ENCODE measurements around the gene CELF5.

The CELF5 gene

DNA sequence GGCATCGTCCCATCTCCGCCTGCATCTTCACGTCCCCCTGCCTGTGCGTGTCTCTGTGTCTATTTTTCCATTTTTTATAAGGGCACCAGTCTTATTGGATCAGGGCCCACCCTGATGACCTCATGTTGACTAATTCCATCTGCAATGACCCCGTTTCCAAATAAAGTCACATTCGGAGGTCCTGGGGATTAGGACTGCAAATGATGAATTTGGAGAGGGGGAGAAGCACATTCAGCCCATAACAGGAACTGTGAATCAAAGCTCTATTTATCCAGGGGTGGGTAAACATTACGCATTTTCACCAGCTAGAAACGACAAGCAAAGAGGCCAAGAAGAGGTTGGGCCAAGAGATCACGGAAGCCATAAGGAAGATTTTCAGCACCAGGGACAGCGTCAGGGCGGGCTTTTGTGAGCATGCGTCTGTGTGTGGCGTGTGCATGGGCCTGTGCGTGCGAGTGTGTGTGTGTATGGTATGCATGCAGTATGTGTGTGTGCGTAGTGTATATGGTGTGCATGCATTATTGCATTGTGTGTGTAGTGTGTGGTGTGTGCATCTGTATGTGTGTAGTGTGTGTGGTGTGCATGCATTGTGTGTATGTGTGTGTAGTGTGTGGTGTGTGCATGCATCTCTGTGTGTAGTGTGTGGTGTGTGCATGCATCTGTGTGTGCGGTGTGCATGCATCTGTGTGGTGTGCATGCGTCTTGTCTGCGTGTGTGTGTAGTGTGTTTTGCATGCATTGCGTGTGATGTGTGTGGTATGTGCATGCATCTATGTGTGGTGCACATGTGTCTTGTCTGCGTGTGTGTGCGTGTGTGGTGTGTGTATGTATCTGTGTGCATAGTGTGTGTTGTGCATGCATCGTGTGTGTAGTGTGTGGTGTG, 19.6 kb downstream of the CELF5 start:
- DNase-seq (ENCODE audit: low spot score), result peak; percentile 45

DNA sequence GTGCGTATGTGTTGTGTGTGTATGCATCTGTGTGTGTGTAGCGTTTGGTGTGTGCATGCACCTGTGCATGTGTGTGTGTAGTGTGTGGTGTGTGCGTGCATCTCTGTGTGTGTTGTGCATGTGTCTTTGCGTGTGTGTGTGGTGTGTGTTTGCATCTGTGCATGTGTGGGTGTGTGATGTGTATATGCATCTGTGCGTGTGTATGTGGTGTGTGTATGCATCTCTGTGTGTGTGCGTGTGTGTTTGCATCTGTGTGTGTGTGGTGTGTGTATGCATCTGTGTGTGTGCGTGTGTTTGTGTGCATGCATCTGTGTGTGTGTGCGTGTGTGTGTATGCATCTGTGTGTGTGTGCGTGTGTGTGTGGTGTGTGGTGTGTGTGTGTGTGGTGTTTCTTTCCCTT, 20.6 kb downstream of the CELF5 start:
- no peak for DNase-seq (ENCODE audit: low spot score)

DNA sequence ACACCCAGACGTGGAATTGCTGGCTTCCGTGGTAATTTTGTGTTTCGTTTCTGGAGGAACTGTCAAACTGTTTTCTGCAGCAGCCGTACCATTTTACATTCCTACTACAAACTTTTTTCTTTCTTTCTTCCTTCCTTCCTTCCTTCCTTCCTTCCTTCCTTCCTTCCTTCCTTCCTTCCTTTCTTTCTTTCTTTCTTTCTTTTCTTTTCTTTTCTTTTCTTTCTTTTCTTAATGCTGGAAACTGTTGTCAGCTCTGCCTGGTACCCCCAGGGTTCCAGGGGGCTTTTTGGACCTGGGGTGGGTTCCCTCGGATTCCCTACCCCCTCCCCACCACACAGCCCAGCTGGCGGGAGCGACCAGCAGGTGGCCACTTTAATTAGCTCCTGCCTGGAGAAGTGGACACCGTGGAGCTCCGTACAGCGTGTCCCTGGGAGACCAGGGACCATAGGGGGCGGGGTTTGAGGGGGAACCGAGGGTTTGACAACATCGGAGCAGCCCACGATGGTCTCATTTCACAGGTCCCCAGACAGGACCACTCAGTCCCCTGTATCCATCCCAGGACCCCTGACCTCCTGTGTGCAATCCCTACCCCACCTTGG, 24.4 kb downstream of the CELF5 start:
- DNase-seq (ENCODE audit: low spot score), result no peak

DNA sequence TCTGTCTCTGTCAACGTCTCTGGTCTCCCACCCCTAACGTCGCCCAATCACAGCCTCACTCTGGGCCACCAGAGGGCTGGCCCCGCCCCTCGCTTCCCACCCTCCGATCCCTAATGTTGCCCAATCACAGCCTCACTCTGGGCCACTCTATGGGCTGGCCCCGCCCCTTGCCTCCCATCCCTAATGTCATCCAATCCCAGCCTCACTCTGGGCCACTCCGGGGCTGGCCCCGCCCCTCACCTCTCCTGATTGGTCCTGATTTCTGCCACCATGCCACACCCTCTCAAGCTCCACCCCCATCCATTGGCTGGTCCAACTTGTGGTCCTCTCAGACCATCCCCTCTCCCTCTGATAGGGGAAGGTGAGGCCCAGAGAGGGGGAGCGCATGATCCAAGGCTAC, 24.9 kb downstream of the CELF5 start:
- peak; percentile 85 for DNase-seq (ENCODE audit: low spot score)

DNA sequence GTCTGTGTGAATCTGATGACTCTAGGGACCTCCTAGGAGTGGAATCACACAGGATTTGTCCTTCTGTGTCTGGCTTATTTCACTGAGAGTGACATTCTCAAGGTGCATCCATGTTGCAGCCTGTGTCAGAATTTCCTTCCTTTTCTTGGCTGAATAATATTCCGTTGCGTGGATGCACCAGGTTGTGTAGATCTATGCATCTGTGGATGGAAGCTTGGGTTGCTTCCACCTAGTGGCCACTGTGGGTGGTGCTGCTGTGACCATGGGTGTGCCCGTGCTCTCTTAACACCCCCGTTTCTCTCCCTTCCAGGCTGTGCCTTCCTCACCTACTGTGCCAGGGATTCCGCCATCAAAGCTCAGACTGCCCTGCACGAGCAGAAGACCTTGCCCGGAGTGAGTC, 26.2 kb downstream of the CELF5 start:
- DNase-seq (ENCODE audit: low spot score), result peak; percentile 61

DNA sequence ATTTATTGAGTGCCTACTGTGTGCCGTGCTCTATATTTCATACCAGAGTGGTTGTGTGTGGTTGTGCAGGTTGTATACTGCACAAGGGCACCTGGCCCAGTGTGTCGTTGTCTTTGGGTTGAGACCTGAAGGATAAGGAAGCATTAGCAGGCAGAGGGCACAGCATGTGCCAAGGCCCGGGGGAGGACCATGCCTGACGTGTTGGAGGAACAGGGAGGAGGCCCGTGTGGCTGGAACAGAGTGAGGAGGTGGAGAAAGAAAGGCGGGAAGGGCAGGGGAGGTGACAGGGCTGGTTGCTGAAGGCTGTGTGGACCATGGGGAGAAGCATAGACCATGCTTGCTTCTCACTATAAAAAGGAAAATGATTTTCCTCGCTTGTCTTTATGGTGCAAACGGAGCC, 26.8 kb downstream of the CELF5 start:
- no peak for DNase-seq (ENCODE audit: low spot score)

DNA sequence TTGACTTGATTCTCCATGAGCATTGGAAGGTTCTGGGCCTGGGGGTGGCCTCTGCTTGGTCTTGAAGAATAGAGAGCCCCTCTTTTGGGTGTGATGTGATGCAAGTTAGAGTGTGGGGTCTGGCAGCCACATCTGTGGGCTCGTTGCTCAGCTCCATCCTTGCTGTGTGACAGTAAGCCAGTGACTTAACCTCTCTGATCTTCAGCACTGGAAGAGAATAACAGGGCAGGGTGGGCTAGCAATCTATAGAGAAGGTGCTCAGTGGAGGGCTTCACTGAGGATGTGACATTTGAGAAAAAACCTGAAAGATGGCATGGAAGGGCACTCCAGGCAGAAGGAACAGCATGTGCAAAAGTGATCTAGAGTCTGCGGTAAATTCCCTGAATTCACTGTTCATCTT, 28.2 kb downstream of the CELF5 start:
- DNase-seq (ENCODE audit: low spot score), result no peak

DNA sequence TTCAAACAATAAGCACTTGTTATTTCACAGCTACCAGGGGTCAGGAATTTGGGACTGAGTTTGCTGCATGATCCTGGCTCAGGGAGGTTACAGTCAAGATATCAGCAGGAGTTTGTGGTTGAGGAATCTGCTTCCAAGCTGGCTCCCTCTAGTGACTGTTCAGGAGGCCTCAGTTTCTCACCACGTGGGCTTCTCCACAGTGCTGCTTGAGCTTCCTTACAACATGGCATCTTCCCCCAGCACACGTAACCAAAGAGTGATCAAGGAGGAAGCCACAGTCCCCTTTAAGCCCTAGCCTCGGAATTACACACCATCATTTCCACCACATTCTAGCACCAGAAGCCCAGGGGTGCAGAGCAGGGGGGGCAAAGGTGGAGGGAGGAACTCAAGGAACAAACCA, 28.8 kb downstream of the CELF5 start:
- peak; percentile 43 for DNase-seq (ENCODE audit: low spot score)

DNA sequence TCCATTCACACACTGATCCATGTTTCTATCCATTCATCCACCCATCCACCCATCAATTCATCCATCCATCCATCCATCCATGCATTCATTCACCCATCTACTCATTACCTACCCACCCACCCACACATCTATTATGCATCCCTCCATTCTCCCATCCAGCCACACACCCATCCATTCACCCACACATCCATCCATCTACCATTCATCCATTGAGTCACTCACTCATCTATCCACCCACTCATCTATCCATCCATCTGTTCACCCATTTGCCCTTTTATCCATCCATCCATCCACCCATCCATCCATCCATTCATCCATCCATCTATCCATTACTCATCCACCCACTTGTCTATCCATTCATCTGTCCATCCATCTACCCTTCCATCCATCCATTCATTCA, 30.1 kb downstream of the CELF5 start:
- no peak for DNase-seq (ENCODE audit: low spot score)

DNA sequence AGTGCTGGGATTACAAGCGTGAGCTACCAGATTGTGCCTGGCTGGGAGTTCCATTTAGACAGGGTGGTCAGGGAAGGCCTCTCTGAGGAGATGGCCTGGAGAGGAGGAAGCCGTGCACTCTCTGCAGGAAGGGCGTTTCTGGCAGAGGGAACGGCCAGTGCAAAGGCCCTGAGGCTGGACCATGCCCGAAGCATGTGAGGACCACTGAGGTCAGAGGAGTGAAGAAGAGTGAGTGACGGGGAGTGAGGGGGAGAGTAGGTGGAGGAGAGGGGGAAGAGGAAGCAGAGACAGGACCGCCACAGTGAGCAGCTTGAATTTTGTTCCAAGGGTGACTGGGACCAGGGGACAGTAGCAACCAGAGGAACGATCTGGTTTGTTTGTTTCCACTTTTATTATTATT, 32.6 kb downstream of the CELF5 start:
- no peak for DNase-seq (ENCODE audit: low spot score)

DNA sequence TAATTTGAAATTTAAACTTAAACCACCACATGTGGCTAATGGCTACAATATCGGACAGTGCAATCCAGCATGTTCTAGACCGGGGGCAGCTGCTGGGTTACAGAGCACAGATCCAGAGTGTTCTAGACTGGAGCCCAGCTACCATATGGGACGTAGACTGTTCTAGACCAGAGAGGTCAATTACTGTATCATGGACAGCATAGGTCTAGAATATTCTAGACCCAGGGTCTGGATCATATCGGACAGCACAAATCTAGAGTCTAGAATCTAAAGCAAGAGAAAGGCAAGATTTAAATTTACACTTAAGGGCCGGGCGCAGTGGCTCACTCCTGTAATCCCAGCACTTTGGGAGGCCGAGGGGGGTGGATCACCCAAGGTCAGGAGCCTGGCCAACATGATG, 37.9 kb downstream of the CELF5 start:
- DNase-seq (ENCODE audit: low spot score), result no peak

DNA sequence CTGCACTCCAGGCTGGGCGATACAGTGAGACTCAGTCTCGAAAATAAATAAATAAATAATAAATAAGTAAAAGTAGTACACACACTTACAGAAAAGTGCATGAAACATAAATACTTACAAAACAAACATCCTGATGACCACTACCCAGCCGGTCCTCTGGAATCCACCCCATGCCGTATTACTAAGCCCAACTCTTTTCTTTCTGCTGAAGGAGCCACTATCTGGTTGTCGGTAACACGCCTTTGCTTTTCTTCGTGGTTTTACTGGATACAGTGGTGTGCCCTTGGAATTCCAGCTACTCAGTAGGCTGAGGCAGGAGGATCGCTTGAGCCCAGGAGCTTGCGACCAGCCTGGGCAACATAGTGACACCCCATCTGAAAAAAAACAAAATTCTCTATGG, 39.4 kb downstream of the CELF5 start:
- DNase-seq (ENCODE audit: low spot score), result no peak

DNA sequence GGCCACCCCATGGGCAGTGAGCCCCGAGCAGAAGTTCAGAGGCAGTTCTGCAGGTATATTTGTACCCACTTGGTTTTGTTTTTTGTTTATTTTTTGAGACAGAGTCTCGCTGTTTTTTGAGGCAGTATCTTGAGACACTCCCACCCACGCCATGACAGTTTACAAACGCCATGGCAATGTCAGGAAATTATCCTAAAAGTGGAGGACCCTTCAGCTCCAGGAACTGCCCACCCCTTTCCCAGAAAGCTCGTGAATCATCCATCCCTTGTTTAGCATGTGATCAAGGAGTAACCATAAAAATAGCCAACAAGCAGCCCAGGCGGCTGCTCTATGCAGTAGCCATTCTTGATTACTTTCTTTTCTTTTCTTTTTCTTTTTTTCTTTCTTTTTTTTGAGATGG, 41.0 kb downstream of the CELF5 start:
- DNase-seq (ENCODE audit: low spot score), result no peak

DNA sequence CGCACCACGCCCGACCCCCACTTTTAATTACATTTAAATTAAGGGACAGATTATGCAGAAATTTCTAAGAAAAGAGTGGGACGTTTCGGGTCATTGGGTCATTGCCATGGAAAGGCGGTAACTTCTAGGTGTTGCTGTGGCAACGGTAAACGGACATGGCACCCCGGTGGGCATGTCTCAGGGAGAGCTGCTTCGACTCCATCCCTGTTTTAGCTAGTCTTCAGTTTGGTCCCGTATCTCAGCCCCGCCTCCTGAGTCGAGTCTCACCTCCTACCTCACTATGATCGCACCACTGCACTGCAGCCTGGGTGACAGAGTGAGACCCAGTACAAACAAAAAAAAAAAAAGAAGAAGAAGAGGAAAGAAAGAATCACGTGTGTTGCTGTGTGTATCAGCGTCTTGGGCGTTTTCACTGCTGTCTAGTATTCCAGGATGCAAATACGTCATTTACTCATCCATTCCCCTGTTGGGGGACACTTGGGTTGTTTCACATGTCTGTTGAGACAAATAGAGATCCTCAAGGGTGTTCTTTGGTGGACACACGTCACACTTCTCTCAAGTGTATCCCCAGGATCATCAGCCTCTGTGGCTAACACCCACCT, 41.7 kb downstream of the CELF5 start:
- no peak for DNase-seq (ENCODE audit: low spot score)

DNA sequence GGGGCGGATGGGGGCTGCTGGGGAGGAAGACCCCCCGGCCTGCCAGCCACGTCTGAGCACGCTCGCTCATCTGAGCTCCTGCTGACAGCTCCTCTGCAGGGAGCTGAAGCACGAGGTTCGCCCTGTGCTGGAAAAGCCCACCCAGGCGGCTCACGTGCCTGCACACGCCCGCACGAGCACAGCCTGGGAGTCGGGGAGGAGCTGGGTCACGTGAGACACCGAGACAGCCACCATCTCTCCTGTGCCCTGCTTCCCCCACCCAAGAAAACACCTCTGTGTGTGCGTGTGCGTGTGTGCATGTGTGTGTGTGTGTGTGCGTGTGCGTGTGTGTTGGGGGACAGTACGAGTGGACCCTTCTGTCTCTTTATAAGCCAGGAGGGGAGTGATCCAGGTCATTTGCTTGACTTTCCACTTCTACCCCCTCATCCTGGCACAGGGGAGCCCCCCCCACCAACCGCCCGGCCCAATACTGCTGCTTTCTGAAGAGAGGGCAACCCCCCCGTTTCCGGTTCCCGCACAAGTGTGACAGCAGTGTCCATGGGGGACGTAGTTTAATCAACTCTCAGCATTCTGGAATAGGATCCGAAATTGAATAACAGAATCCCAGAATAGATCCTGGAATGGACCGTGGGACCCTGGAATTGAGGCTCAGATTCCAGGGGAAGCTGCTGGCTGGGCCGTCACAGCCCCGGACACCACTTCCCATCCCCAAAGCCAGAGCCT, 42.5 kb downstream of the CELF5 start:
- no peak for DNase-seq (ENCODE audit: low spot score)

DNA sequence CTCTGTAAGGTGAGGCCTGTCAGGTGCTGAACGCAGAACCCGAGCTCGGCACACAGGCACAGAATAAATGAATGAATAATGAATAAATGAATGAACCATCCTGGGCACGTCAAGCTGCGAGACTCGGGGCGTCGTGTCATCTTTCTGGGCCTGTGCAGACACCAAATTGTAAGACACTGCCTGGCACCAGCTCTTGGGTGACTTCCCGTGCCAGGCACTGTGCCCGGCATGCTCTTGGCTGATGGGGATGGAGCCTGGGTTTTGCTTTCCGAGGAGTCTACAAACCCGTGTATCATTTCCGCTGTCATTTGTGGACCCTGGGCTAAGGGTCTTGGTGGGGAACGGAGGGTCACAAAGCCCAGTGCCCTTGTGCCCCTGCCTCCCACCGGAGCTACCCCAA, 43.9 kb downstream of the CELF5 start:
- DNase-seq (ENCODE audit: low spot score), result no peak

DNA sequence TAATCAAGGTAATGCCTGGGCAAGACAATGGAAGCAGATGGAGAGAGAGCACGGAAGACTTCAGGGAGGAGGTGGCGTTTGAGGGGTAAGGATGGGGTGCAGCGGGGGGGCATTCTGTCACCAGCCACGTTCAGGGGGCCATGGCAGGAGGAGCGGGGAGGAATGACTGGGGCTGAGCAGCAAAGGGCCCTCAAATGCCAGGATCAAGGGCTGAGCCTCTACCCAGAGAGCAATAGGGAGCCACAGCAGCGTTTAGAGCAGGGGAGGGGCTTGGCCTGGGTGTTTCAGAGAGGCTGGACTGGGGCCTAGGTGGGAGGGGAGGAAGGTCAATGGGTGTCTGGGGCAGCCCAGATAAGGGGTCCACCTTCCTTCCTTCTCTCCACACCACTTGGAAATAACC, 44.3 kb downstream of the CELF5 start:
- DNase-seq (ENCODE audit: low spot score), result no peak

DNA sequence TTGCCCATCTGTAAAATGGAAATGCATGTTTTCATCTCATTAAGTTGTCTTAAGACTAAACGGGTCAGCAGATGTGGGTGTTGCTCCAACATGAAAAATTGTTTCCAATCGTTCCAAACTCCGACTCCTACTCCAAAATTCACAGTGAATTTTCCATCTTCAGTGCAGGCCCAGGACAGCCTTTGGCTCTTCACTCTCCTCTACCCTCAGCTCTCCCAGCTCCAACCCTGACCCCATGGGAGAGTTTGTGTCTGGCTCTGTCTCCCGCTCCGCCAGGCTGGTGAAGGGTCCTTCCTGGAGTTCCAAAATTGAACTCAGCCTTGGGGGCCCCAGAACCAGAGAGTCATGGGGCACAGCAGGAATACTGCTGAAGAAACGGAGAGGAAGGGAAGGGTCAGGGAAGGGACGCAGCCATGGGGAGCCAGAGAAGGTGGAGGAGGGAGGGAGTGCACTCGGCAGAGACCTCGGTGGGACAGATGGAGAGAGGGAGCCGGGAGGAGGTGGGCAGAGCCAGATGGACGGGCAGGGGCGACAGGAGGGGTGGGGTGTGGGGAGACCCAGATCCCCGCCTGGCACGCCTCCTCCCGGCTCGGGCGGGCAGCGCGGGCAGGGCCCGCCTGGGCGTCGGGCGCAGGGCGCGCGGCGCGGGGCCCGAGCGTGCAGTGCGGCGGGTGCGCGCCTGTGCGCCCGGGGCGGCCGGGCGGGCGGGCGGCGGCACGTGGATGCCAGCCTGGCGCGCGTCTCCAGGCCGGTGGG, 45.6 kb downstream of the CELF5 start:
- DNase-seq (ENCODE audit: low spot score), result no peak

DNA sequence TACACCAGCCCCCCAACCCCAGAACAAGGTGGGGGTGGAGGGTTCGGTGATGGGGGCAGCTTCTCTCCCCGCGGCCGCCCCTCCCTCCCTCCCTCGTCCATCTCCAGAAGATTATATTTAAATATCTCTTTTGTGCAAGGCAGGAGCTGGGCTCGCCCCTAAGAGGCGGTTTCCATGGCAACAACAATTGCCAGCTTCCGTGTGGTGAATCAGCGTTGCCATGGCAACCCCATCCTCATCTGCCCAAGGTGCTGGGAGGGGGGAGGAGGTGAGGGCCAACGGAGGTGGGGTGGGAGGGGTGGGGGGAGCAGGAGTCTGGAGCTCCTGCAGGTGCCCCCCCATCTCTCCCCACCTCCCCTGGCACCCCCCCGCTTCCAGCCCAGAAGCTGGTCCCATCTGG, 46.4 kb downstream of the CELF5 start:
- DNase-seq (ENCODE audit: low spot score), result peak; percentile 64

DNA sequence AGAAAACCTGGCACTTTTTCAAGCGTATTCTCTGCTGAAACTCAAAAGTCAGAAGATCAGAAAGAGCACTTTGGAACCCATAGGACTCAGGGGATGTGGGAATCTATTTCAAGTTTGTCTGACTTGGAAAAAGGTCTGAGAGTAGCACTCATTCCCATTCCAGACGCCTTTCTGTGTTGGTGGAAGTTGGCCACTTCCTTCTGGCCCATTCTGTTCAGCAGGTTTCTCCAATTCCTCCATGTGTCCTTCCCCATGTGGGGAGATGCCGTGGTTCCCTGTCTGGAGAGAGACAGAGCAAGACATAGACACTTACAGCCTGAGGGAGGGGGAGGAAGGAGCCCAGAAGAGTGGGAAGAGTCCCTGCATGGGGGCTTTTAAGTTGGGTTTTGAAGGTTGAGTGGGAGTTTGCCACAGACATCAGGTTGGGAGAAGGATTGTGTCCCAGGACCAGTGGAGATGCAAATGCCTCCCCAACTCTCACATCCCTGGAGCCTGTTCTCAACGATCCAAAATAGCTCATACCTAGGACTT, 48.0 kb downstream of the CELF5 start:
- no peak for DNase-seq (ENCODE audit: low spot score)

DNA sequence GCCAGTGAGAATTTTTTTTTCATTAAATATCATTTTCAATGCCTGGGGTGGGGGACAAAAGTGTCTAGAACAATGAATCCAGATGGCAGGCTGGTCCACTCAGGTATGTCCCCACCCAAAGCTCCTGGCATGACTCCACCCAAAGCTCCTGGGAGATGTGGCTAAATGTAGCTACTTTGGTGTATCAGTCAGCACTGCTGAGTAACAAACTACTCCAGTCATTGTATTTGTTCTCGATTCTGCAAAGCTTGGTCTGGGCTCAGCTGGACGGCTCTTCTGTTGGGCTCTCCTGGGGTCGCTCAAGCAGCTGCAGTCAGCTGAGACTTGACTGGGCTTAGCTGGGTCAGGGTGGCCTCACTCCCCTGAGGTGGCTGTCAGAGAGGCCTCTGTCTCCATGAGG, 48.5 kb downstream of the CELF5 start:
- no peak for DNase-seq (ENCODE audit: low spot score)
